Endothelial cell (in vitro differentiated cells): ENCODE measurements around the gene PDLIM3. TPM values are rescaled to one million over a fixed set of nuclear protein-coding genes. Genes with fewer than 3 reads are reported as not detected.

ENCODE experiments used
- DNase-seq: peaks from one replicate; pipeline ENCODE4 v3.0.0; 2021; ENCODE audit warnings: low spot score
- H3K27ac Mint-ChIP-seq: one replicate; pipeline ENCODE4 v1.8.0; 2021; ENCODE audit warnings: mixed read lengths, inconsistent platforms; ENCODE audit not compliant: unreplicated experiment
- H3K27me3 Mint-ChIP-seq: one replicate; pipeline ENCODE4 v1.8.0; 2021; ENCODE audit warnings: mild to moderate bottlenecking, moderate library complexity, mixed read lengths, inconsistent platforms; ENCODE audit not compliant: unreplicated experiment
- H3K36me3 Mint-ChIP-seq: one replicate; pipeline ENCODE4 v1.8.0; 2021; ENCODE audit warnings: mild to moderate bottlenecking, low read depth, mixed read lengths, inconsistent platforms; ENCODE audit not compliant: unreplicated experiment
- H3K4me1 Mint-ChIP-seq: one replicate; pipeline ENCODE4 v1.8.0; 2021; ENCODE audit warnings: mild to moderate bottlenecking, mixed read lengths, inconsistent platforms; ENCODE audit not compliant: unreplicated experiment
- H3K4me3 Mint-ChIP-seq: one replicate; pipeline ENCODE4 v1.8.0; 2021; ENCODE audit warnings: mild to moderate bottlenecking, mixed read lengths, inconsistent platforms; ENCODE audit not compliant: unreplicated experiment
- H3K9me3 Mint-ChIP-seq: one replicate; pipeline ENCODE4 v1.8.0; 2021; ENCODE audit warnings: mixed read lengths, inconsistent platforms; ENCODE audit not compliant: unreplicated experiment
- CTCF ChIP-seq: fragments of 200-600 bp; sonication (generic); IDR thresholded peaks from one replicate; pipeline ENCODE4 v1.5.0; 2021; ENCODE audit warnings: antibody characterized with exemption; ENCODE audit not compliant: unreplicated experiment
- total RNA-seq: library from RNA; stranded (reverse); fragmentation: NEBNext Ultra II Directional; extraction: Animal tissue kit (Norgen Biotek cat#: 25700); gene quantifications from one replicate; pipeline ENCODE4 v1.2.1, GENCODE V29; 2021; ENCODE audit not compliant: unreplicated experiment

Gene PDLIM3
- total RNA-seq, 1 donor from 2014 or later = 0.67 TPM

GRCh38 chr4:185500035-185500434 is 35.3 kb downstream of the PDLIM3 start:
- TF ChIP-seq CTCF = no peak

GRCh38 chr4:185488650-185489049 is 46.7 kb downstream of the PDLIM3 start:
- Mint-ChIP-seq H3K4me3 (no peak overlapping the region), H3K36me3 (no peaks in the 10 kb centered on the region), H3K27ac (no peak overlapping the region), H3K4me1 (no peaks in the 10 kb centered on the region), H3K27me3 (peaks cover 2% of the 10 kb centered on the region), H3K9me3 (no peaks in the 10 kb centered on the region)
- no peak for TF ChIP-seq CTCF
- no peak for DNase-seq

More at GRCh38 chr4:185500035-185500434, 35.3 kb downstream of the PDLIM3 start:
- Mint-ChIP-seq H3K36me3 (peaks cover 9% of the 10 kb centered on the region), H3K27ac (no peak overlapping the region), H3K4me1 (no peaks in the 10 kb centered on the region), H3K4me3 (no peak overlapping the region), H3K27me3 (no peaks in the 10 kb centered on the region), H3K9me3 (no peaks in the 10 kb centered on the region)
- no peak for DNase-seq

GRCh38 chr4:185481401-185481800 is 53.9 kb downstream of the PDLIM3 start:
- Mint-ChIP-seq H3K4me1 (no peaks in the 10 kb centered on the region), H3K4me3 (no peak overlapping the region)
- TF ChIP-seq CTCF = no peak

GRCh38 chr4:185480016-185480732 is 55.1 kb downstream of the PDLIM3 start:
- no peaks in the 10 kb centered on the region for H3K9me3 Mint-ChIP-seq
- no peak overlapping the region for H3K4me3 Mint-ChIP-seq
- no peak for TF ChIP-seq CTCF
- no peak for DNase-seq
- no peak overlapping the region for H3K27ac Mint-ChIP-seq
- no peaks in the 10 kb centered on the region for H3K4me1 Mint-ChIP-seq
- H3K27me3 Mint-ChIP-seq = no peaks in the 10 kb centered on the region
- H3K36me3 Mint-ChIP-seq = no peaks in the 10 kb centered on the region

More at GRCh38 chr4:185481401-185481800, 53.9 kb downstream of the PDLIM3 start:
- Mint-ChIP-seq H3K27ac (no peak overlapping the region), H3K36me3 (no peaks in the 10 kb centered on the region), H3K27me3 (no peaks in the 10 kb centered on the region), H3K9me3 (no peaks in the 10 kb centered on the region)
- no peak for DNase-seq

- Mint-ChIP-seq H3K4me3 (no peak overlapping the region), H3K36me3 (no peaks in the 10 kb centered on the region), H3K4me1 (no peaks in the 10 kb centered on the region), H3K27me3 (no peaks in the 10 kb centered on the region), H3K9me3 (no peaks in the 10 kb centered on the region), H3K27ac (no peak overlapping the region)
- no peak for DNase-seq
- no peak for TF ChIP-seq CTCF
Observed at GRCh38 chr4:185479507-185479971, 55.8 kb downstream of the PDLIM3 start.
